CD4-positive, alpha-beta T cell treated with Interleukin-6 for 4 hours (primary cell): ENCODE data around the gene OR51B5.
"Not testable (repeated sequence)": the region's sequence is repeated elsewhere in the genome, so short reads cannot be mapped to it uniquely, and the experiment has no call there.

Experiments
- DNase-seq: peaks from one replicate; pipeline ENCODE4 v3.0.0-alpha.2; 2020; ENCODE audit warnings: mixed read lengths

Gene OR51B5

DNA sequence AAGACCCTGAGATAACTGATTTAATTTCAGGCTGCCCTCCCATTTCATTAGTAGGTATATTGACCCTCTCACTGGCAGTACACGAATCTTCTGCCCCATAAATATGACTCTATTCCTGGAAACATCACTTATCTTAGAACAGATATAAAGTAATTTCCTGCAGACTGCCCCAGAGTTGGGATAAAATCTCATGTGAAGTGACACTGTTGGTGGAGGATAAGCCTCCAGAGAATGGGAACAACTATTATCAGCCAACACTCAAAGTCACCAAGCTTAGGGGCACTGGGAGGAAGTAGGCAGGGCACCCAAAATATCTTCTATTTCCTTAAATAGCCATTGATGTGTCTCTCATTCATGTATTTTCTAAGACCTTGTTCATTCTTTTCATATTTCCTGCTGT, 8.2 kb downstream of the OR51B5 start:
- no peak for DNase-seq

DNA sequence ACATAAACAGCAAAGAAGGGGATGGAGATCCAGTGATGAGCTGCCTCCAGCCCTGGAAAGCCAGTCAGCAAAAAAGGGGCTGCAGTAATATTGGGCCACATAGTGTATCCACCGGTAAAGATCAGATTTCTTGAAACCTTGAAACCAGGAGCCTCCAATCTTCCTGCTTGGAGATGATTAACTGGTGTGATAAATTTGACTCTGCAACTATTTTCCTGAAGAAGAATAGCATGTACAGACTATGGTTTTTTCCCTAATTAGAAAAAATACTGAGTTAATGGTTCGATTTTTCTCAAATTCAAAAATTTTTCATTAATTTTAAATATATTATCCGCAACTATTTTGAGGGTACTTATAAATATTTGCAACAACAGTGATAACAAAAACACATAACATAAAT, 19.1 kb downstream of the OR51B5 start, which contains the start of gene OR51B2:
OR51B2 (minus strand) TSS at position 101 of the 400 bp plus-strand sequence; CDS start at position 101, 0 bp downstream.
- no peak for DNase-seq

DNA sequence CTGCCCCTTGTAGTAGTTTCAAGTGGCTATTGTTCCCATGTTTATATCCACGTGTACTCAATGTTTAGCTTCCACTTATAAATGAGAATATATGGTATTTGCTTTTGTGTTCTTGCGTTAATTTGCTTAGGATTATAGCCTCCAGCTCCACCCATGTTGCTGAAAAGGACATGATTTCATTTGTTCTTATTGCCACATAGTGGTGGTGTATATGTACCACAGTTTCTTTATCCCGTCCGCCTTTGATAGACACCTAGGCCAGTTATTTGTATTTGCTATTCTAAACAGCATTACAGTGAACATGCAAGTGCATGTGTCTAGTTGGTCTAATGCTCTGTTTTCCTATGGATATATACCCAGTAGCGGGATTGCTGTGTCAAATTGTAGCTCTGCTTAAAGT, 26.0 kb downstream of the OR51B5 start:
- no peak for DNase-seq

DNA sequence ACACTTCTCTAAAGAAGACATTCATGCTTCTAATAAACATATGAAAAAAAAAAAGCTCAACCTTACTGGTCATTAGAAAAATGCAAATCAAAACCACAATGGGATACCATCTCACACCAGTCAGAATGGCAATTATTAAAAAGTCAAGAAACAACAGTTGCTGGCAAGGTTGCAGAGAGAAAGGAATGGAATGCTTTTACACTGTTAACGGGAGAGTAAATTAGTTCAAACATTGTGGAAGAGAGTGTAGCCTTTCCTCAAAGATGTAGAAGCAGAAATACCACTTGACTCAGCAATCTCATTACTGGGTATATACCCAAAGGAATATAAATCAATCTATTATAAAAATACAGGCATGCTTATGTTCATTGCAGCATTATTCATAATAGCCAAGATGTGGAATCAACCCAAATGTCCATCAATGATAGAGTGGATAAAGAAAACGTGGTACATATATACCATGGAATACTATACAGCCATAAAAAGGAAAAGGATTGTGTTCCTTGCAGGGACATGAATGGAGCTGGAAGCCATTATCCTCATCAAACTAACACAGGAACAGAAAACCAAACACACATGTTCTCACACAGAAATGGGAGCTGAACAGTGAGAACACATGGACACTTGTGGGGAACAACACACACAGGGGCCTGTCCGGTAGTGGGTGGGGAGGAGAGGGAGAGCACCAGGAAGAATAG, 29.8 kb downstream of the OR51B5 start:
- DNase-seq = not testable (repeated sequence)

DNA sequence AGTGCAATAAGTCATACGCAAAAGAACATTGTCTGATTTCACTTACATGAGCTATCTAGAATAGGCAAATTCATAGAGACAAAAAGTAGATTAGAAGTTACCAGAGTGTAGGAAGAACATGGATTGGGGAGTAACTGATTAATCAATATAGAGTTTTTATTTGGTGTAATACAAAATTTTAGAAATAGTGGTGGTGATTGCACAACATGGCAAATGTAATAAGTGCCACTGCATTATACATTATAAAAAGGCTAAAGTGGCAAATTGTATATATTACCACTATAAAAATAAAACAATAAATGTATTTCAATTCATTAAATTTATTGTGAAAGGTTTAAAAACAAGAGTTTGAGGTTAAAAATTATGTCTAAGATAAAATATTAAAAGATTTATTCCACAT, 32.9 kb downstream of the OR51B5 start:
- no peak for DNase-seq

DNA sequence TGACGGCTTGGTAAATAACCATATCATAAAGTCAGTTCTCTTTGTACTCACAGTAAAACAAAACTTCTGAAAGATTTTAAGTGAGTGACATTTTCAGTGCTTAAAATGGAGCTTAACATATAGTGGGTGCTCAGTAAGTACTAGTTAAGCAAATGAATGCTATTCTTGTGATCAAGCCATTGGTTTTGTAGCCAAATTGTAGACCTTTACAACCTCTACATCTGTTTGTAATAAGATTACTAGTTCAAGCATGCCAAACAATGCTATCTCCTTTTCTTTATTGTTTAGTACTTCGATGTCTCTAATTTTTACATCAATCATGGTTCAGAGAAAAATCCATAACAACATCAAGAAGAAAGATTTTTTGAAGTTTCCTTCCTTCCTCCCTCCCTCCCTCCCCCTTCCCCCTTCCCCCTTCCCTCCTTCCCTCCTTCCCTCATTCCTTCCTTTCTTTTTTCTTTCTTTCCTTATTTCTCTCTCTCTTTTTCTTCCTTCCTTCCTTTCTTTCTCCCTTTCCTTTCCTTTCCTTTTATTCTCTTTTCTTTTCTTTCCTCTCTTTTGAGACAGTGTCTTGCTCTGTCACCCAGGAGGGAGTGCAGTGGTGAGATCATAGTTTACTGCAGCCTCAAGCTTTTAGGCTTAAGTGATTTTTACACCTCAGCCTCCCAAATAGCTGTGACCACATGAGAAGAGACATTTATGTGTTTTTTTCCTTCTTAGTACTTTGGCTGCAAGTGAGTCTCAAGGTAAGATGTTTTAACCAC, 35.9 kb downstream of the OR51B5 start:
- no peak for DNase-seq

DNA sequence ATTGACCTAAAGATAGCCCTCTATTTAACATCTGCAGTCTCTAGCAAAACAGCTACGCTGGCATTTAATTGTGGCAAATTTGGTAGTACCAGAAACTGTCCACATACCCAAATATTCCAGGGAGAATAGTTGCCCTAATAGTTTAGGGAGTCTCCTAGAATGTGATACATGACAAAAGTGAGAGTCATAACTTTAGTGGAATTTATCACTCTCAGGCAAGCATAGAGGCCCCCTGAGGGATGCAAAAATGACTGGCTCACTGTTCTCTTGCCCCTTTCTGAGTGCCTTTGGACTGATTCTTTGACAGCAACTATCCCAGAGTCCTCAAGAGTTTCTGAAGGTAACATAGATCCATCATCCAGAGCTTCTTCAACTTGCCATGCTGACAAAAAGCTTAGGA, 39.3 kb downstream of the OR51B5 start:
- DNase-seq = no peak

DNA sequence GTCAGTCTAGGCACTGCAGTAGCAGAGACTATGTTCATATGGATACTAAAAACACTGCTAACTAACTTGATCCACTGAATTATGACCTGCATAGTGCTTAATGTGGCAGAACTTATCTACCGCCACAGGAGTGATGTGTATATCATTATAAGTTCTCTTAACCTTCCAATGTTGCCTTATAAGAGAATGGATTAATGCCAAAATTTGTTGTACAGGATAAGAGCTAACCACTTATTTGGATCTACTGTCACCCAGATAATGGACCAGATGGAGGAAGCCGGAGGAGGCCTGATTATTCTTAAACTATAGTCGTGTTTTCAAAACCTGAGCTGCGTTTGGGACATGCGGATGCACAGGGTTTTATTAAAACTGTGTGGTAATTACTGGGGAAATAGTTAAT, 39.7 kb downstream of the OR51B5 start:
- no peak for DNase-seq

DNA sequence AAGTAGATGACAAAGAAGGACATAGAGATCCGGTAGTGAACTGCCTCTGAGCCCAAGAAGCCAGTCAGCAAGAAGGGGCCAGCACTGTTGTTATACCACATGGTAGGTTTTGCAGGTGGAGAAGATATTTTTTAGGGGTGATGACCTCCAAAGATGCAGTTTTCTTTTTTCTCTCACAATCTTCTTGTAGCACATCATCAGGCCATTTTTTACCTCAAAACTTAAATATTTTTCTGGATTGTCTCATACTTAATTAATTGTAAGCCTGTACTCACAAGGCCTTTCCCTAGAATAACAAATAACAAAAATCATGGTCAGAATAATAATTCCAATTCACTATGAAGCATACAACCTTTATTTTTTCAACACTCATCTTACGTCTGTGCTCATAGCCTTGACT, 41.5 kb downstream of the OR51B5 start, which contains the start of gene OR51B4:
OR51B4 (minus strand) TSS at position 101 of the 400 bp plus-strand sequence; CDS start at position 101, 0 bp downstream.
- no peak for DNase-seq

DNA sequence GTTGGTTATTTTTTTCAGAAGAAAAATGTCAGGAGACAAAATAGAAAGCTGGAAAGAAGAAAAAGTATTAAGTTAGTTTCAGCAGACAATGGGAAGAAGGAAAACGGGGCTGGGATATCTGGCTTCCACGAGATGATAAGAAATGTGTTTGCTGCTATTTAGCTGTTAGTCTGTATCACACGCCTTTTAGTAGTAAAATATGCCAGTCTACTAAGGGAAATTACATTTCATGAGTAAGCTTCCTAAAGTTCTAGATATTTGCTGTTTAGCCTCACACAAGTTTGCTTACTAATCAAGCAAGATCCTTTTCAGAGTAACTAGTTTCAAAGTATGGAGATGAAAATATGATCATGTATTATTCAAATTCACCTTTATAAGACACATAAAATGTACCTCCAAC, 43.1 kb downstream of the OR51B5 start:
- DNase-seq = no peak

DNA sequence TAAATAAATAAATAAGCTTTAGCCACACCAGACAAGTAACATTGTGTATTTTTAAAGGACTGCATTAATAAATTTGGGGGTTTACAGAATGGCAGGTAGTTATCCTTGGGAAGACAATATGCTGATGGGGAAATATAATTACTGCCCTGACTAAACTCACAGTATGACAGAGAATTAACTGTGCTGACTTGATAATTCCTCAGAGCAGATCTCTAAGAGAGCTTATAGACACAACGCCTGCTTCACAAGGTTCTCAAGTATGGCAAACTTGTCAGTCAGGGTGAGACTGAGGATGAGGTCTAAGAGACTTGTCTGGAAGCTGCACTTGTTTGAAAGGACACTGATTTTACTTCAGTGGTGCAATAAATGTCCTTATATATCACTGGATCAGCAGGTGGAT, 44.9 kb downstream of the OR51B5 start:
- DNase-seq = no peak

DNA sequence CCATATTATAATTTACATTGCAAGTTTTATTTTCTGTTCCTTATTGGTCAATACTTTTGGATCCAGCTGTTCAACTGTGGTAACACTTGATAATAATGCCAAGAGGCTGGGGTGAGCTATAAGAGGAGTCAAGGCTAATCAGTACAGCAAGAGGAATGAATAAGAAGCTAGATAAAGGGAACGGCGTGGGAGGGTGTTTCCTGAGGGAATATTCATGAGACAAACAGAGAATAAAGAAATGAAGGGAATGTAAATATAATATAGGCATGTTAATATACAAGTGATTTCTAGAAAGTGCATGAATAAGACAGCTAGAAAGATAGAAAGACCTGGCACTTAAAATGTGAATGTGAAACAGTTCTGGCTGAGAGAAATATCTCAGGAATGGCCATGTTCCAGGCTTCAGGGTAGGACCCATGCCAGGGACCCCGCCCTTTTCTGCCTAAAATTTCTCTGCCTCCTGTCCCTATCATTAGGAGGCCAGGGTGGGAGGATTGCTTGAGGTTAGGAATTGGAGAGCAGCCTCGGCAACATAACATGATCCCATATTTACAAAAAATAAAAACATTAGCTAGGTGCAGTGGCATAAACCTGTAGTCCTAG, 45.5 kb downstream of the OR51B5 start:
- no peak for DNase-seq

DNA sequence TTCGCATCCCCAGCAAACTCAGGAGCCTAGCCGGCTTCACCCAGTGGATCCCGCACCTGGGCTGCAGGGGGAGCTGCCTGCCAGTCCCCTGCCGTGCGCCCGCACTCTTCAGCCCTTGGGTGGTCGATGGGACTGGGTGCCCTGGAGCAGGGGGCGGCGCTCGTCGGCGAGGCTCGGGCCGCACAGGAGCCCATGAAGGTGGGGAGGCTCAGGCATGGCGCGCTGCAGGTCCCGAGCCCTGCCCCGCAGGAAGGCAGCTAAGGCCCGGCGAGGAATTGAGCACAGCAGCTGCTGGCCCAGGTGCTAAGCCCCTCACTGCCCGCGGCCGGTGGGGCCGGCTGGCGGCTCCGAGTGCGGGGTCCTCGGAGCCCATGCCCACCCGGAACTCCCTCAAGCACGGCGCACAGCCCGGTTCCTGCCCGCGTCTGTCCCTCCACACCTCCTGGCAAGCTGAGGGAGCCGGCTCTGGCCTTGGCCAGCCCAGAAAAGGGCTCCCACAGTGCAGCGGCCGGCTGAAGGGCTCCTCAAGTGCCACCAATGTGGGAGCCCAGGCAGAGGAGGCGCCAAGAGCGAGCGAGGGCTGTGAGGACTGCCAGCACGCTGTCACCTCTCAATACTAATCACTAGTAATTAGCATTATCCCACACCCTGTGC, 48.9 kb downstream of the OR51B5 start:
- not testable (repeated sequence) for DNase-seq

DNA sequence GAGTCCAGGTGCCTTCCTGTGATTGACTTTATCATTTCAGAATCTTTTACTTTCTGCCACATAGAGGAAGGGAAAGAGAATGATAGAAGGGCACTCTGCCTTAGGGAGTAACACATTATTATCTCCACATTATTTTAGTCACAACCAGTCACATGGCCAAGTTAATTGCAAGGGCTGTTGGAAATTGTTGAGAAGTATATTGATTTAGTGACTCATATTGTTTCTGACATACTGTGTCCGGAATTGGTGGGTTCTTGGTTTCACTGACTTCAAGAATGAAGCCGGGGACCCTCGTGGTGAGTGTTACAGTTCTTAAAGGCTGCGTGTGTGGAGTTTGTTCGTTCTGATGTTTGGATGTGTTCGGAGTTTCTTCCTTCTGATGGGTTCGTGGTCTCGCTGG, 50.3 kb downstream of the OR51B5 start:
- DNase-seq = no peak
